Esophagus muscularis mucosa (tissue), 4 donors: Measurements from ENCODE around the gene NUP98. TPM values are rescaled to one million over a fixed set of nuclear protein-coding genes. Genes with fewer than 3 reads are reported as not detected.

Experiments
- DNase-seq: peaks from one replicate; pipeline ENCODE4 v3.0.0-alpha.2; 2017; ENCODE audit errors: extremely low spot score
- H3K27ac ChIP-seq, 4 donors: fragments of 200-600 bp; sonication (generic); replicated peaks in 1 of 4; 1 replicate in 3 of 4; 2 replicates in 1 of 4; pipeline ENCODE4 v1.5.1; 2016 to 2019; ENCODE audit warnings: mild to moderate bottlenecking in 1 of 4
- H3K27me3 ChIP-seq, 4 donors: fragments of 200-600 bp; sonication (generic); one replicate each; pipeline versions ENCODE4 v1.5.1 to v1.6.0; 2016 to 2019
- H3K36me3 ChIP-seq, 4 donors: fragments of 200-600 bp; sonication (generic); one replicate each; pipeline ENCODE4 v1.5.1; 2016 to 2019
- H3K4me1 ChIP-seq, 4 donors: fragments of 200-600 bp; sonication (generic); one replicate each; pipeline ENCODE4 v1.5.1; 2016 to 2019
- H3K4me3 ChIP-seq, 4 donors: fragments of 200-600 bp; sonication (generic); 1 replicate in 2 of 4; 2 replicates in 2 of 4; pipeline ENCODE4 v1.5.1; 2016 to 2019; ENCODE audit warnings: mild to moderate bottlenecking in 4 of 4, moderate library complexity in 1 of 4
- H3K9me3 ChIP-seq, 4 donors: fragments of 200-600 bp; sonication (generic); 1 replicate in 3 of 4; 2 replicates in 1 of 4; pipeline ENCODE4 v1.5.1; 2016 to 2019
- EP300 ChIP-seq: sonication (generic); formaldehyde crosslinking; IDR thresholded peaks from one replicate; pipeline ENCODE4 v1.6.1; 2017; ENCODE audit warnings: antibody characterized with exemption
- POLR2A ChIP-seq: fragments of 450-650 bp; IDR thresholded peaks from one replicate; pipeline ENCODE4 v1.6.1; 2017; ENCODE audit warnings: antibody characterized with exemption, moderate library complexity, mild to moderate bottlenecking, low read depth
- POLR2AphosphoS5 ChIP-seq, 2 donors: sonication (generic); formaldehyde crosslinking; IDR thresholded peaks; one replicate each; pipeline ENCODE4 v1.6.1; 2017; ENCODE audit warnings: antibody characterized with exemption in 2 of 2
- WGBS: methylation state at CpG from one replicate; pipeline ENCODE4 v1.1.5; 2018; 5-methylcytosine and 5-hydroxymethylcytosine counted together
- intact Hi-C: fragments of 100-400 bp; cut with DNase I; formaldehyde crosslinking; loops from one replicate; pipeline ENCODE4 v1.15.1; 2023
- total RNA-seq, 4 donors: library from RNA; depleted of rRNA; stranded (reverse); fragments of >200 nt; gene quantifications; one replicate each; pipeline versions ENCODE4 v1.1.0 to v1.2.1, GENCODE V29; 2016
- TF ChIP-seq, protein P1 (sequence below), 3 experiments: fragments of 200-600 bp in 2 of 3; fragments of 450-650 bp in 1 of 3; sonication (generic) in 2 of 3; IDR thresholded peaks; one replicate each; pipeline ENCODE4 v1.5.1; 2017 to 2019; ENCODE audit warnings: antibody characterized with exemption in 3 of 3, mild to moderate bottlenecking in 2 of 3, moderate library complexity in 1 of 3

The NUP98 gene
- total RNA-seq, 4 donors from 2014 or later: 67.7 to 117 (median 89.8) TPM

- H3K27me3 ChIP-seq: no peaks in the 10 kb centered on the region
- peaks cover 50 to 96% (median 87%) of the 10 kb centered on the region in 4 donors for H3K36me3 ChIP-seq
- H3K9me3 ChIP-seq: no peaks in the 10 kb centered on the region
- H3K4me3 ChIP-seq: no peak overlapping the region
- WGBS: 80% methylated on average over 4 of the region's 4 CpGs
- no peak for TF ChIP-seq EP300
- TF ChIP-seq POLR2AphosphoS5 (IDR thresholded peaks at IDR 0.05): no peak
- no peak for TF ChIP-seq POLR2A
- TF ChIP-seq, protein P1, sequence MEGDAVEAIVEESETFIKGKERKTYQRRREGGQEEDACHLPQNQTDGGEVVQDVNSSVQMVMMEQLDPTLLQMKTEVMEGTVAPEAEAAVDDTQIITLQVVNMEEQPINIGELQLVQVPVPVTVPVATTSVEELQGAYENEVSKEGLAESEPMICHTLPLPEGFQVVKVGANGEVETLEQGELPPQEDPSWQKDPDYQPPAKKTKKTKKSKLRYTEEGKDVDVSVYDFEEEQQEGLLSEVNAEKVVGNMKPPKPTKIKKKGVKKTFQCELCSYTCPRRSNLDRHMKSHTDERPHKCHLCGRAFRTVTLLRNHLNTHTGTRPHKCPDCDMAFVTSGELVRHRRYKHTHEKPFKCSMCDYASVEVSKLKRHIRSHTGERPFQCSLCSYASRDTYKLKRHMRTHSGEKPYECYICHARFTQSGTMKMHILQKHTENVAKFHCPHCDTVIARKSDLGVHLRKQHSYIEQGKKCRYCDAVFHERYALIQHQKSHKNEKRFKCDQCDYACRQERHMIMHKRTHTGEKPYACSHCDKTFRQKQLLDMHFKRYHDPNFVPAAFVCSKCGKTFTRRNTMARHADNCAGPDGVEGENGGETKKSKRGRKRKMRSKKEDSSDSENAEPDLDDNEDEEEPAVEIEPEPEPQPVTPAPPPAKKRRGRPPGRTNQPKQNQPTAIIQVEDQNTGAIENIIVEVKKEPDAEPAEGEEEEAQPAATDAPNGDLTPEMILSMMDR (IDR thresholded peaks at IDR 0.05): no peak
- no peak for DNase-seq
- H3K27ac ChIP-seq: no peak overlapping the region
- peaks cover 0 to 26% (median 14%) of the 10 kb centered on the region in 4 donors for H3K4me1 ChIP-seq
- intact Hi-C loops: no loop called here
Measured at GRCh38 chr11:3686751-3687150, 110.6 kb downstream of the NUP98 start.

DNA sequence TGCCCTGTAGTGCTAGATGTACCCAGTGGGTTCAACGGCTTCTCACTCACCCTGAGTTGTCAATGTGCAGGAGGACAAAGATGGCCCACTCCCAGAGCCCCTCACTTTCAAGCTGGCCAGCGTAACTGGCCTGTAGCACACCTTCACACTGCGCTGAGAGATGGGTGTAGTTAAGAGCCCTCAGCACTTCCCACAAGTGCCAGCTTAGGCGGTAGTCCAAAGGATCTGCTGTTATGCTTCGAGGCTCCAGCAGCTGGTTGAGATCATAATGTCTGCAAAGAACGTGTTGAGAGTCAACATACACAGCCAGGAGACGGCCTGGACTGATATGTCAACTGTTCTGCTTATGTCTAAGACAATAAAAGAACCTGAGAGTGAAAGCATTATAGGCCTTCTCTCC lies 111.4 kb downstream of the NUP98 start:
- WGBS: 71% methylated on average over 7 of the region's 7 CpGs
- intact Hi-C loops: no loop called here
- Histone ChIP-seq H3K9me3 (no peaks in the 10 kb centered on the region), H3K27me3 (no peaks in the 10 kb centered on the region), H3K27ac (peak overlapping the region in 1 of 4 donors; percentile 43), H3K36me3 (peaks cover 49 to 96% (median 87%) of the 10 kb centered on the region in 4 donors), H3K4me3 (no peak overlapping the region), H3K4me1 (peaks cover 0 to 26% (median 14%) of the 10 kb centered on the region in 4 donors)
- TF ChIP-seq POLR2AphosphoS5 (IDR thresholded peaks at IDR 0.05) (no peak), POLR2A (no peak), EP300 (no peak)
- TF ChIP-seq, protein P1 (IDR thresholded peaks at IDR 0.05): no peak
- no peak for DNase-seq

DNA sequence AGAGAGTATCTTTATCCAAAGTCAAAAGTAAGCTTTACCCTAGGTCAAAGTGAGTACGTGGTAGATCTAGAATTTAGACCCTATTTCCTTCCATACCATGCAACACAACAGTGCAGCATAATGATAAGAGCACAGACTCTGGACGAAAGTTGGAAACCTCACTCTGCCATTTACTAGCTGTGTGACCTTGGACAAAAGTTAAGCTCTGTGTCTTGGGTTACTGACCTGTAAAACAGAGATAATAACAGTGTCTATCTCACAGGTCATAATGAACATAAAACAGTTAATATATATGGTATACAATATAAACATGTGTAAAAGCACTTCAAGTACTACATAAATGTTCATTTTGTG lies 112.6 kb downstream of the NUP98 start:
- Histone ChIP-seq H3K9me3 (no peaks in the 10 kb centered on the region), H3K27ac (peak overlapping the region in 1 of 4 donors; percentile 44), H3K4me1 (peaks cover 0 to 26% (median 14%) of the 10 kb centered on the region in 4 donors), H3K27me3 (no peaks in the 10 kb centered on the region), H3K36me3 (peaks cover 48 to 96% (median 87%) of the 10 kb centered on the region in 4 donors), H3K4me3 (no peak overlapping the region)
- WGBS: 39% methylated on average over 2 of the region's 2 CpGs
- TF ChIP-seq EP300 (no peak), POLR2AphosphoS5 (IDR thresholded peaks at IDR 0.05) (no peak), POLR2A (no peak)
- TF ChIP-seq, protein P1 (IDR thresholded peaks at IDR 0.05): no peak
- intact Hi-C loops: no loop called here
- no peak for DNase-seq

GRCh38 chr11:3684129-3684818 lies 113.1 kb downstream of the NUP98 start:
- Histone ChIP-seq H3K9me3 (no peaks in the 10 kb centered on the region), H3K27me3 (no peaks in the 10 kb centered on the region), H3K4me3 (no peak overlapping the region), H3K36me3 (peaks cover 54 to 96% (median 87%) of the 10 kb centered on the region in 4 donors), H3K4me1 (peaks cover 0 to 26% (median 14%) of the 10 kb centered on the region in 4 donors), H3K27ac (peak overlapping the region in 2 of 4 donors; percentile 44 to 54)
- no peak for DNase-seq
- TF ChIP-seq POLR2AphosphoS5 (IDR thresholded peaks at IDR 0.05) (no peak), EP300 (no peak), POLR2A (no peak)
- TF ChIP-seq, protein P1 (IDR thresholded peaks at IDR 0.05): no peak
- intact Hi-C loops: no loop called here
- 94% methylated on average over 12 of the region's 12 CpGs for WGBS
